ENCODE data around the gene GNG7. TPM values are rescaled to one million over a fixed set of nuclear protein-coding genes. Genes with fewer than 3 reads are reported as not detected.
"Not testable (repeated sequence)": the region's sequence is repeated elsewhere in the genome, so short reads cannot be mapped to it uniquely, and the experiment has no call there.

GNG7 gene
- total and polyA plus RNA-seq, 2 experiments from 2014 or later, result 0.11 to 0.13 TPM

DNA sequence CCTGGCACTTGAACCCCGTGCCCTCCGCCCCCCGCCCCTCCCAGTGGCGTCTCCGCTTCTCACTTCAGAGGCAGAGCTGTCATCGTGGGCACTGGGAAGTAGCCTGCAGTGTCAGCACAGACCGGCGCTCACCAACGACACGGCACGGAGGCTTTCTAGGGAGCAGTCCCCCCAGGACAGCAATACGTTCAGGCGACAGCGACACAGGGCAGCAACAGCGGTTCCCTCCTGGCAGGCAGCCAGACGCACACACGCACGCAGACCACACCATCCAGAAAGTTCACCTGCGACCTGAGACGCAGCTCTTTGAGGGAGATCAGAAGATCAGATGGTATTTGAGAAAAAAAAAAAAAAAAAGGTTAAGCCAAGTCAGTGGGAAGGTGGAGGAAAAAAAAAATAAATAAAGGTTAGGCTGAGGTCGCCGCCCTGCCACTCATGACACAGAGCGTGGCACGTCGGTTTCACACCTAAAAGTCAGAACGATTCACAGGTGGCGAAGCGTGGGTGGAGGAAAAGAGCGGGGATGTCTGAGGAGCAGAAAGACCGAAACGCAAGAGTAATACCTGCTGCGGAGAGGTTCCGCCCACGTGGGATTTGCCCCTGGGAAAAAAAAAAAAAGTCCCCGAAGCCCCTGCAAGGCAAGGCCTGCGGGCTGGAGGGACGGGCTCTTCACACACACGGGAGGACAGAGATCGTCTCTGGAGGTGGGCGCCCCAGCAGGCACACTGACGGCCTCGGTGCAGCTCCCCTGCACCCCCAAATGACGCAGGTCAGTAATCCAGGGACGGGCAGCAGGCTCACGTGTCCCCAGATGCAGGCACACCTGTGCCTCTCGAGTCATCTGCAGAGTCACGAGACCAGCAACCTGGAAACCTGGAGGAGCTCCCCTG, 94.5 kb downstream of the GNG7 start:
- H3K9ac ChIP-seq, result no peak overlapping the region
- no peaks in the 10 kb centered on the region for H3K9me2 ChIP-seq (ENCODE audit: insufficient read depth)
- H4K20me1 ChIP-seq (ENCODE audit: insufficient read depth), result no peaks in the 10 kb centered on the region
- H3F3A ChIP-seq (ENCODE audit: insufficient read depth), result peaks cover 2% of the 10 kb centered on the region
- H3K4me2 ChIP-seq (ENCODE audit: unreplicated experiment), result no peak overlapping the region
- no peak overlapping the region for H3K27ac ChIP-seq
- no peaks in the 10 kb centered on the region for H3K36me3 ChIP-seq (ENCODE audit: low read depth)
- H3K9me3 ChIP-seq (ENCODE audit: low read depth), result no peaks in the 10 kb centered on the region
- no peak for TF ChIP-seq EZH2phosphoT487 (IDR thresholded peaks at IDR 0.05; ENCODE audit: insufficient read depth, low read depth)
- no peak for TF ChIP-seq EZH2 (IDR thresholded peaks at IDR 0.05; ENCODE audit: insufficient read depth, poor library complexity, severe bottlenecking)
- 71 to 72% methylated on average over 47 of the region's 47 CpGs for WGBS, 2 experiments (ENCODE audit: low coverage in 1 of 2, low lambda C conversion rate in 2 of 2, missing lambda C conversion rate in 2 of 2)
- no peak for DNase-seq
- H3K4me3 ChIP-seq, result no peak overlapping the region
- H3K27me3 ChIP-seq (replicated peaks; ENCODE audit: insufficient read depth), result no peaks in the 10 kb centered on the region
- in situ Hi-C loops (cut with MboI), result no loop called here
- H3K79me2 ChIP-seq (ENCODE audit: insufficient read depth), result no peaks in the 10 kb centered on the region
- 0 out of 2 replicates have a peak, but pooled peaks cover under 1% of the 10 kb centered on the region for H3K4me1 ChIP-seq (ENCODE audit: insufficient read depth)
- H2AFZ ChIP-seq, result no peak overlapping the region

DNA sequence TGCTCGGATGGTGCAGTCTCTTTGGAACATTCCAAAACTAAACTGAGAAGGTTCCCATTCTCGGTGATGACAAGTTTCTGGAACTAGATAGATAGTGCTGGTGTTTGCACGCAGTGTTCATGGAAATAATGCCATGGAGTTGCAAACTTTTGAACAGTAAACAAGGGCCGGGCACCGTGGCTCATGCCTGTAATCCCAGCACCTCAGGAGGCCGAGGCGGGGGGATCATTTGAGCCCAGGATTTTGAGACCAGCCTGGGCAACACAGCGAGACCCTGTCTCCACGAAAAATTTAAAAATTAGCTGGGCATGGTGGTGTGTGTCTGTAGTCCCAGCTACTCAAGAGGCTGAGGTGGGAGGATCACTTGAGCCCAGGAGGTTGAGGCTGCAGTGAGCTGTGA, 95.7 kb downstream of the GNG7 start:
- H3K4me3 ChIP-seq; in situ Hi-C loops (cut with MboI): not testable (repeated sequence)

DNA sequence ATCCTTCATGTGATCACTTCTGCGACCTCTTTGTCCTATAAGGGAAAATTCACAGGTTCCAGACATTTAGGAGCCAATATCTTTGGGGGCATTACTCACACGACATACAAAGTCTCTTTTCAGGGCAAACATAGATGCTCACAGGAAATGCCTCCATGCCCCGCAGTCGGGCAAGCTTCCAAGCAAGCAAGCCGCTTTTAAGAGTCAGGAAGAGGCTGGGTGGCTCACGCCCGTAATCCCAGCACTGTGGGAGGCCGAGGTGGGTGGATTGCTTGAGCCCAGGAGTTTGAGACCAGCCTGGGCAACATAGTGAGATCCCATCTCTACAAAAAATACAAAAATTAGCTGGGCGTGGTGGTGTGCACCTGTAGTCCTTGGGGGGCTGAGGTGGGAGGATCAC, 96.6 kb downstream of the GNG7 start:
- H3K4me3 ChIP-seq; H3K9me3 ChIP-seq (ENCODE audit: low read depth); H3K4me2 ChIP-seq (ENCODE audit: unreplicated experiment); H3K27me3 ChIP-seq (replicated peaks; ENCODE audit: insufficient read depth); H2AFZ ChIP-seq; H3K27ac ChIP-seq; H3K9me2 ChIP-seq (ENCODE audit: insufficient read depth); H4K20me1 ChIP-seq (ENCODE audit: insufficient read depth); H3K79me2 ChIP-seq (ENCODE audit: insufficient read depth); H3K4me1 ChIP-seq (ENCODE audit: insufficient read depth); H3K9ac ChIP-seq; in situ Hi-C loops (cut with MboI); DNase-seq; H3F3A ChIP-seq (ENCODE audit: insufficient read depth); H3K36me3 ChIP-seq (ENCODE audit: low read depth): not testable (repeated sequence)
- 84 to 85% methylated on average over 9 of the region's 9 CpGs for WGBS, 2 experiments (ENCODE audit: low coverage in 1 of 2, low lambda C conversion rate in 2 of 2, missing lambda C conversion rate in 2 of 2)

More for the DNA sequence above, 95.7 kb downstream of the GNG7 start:
- DNase-seq, result peak; percentile 66
- not testable (repeated sequence) for H3K4me2 ChIP-seq (ENCODE audit: unreplicated experiment); H3K9me3 ChIP-seq (ENCODE audit: low read depth); H3K9ac ChIP-seq; H4K20me1 ChIP-seq (ENCODE audit: insufficient read depth); H3K4me1 ChIP-seq (ENCODE audit: insufficient read depth); H3F3A ChIP-seq (ENCODE audit: insufficient read depth); H3K79me2 ChIP-seq (ENCODE audit: insufficient read depth); H3K9me2 ChIP-seq (ENCODE audit: insufficient read depth); H3K27me3 ChIP-seq (replicated peaks; ENCODE audit: insufficient read depth); H3K36me3 ChIP-seq (ENCODE audit: low read depth); H3K27ac ChIP-seq; H2AFZ ChIP-seq
- WGBS, 2 experiments (ENCODE audit: low coverage in 1 of 2, low lambda C conversion rate in 2 of 2, missing lambda C conversion rate in 2 of 2), result 23 to 28% methylated on average over 9 of the region's 9 CpGs

DNA sequence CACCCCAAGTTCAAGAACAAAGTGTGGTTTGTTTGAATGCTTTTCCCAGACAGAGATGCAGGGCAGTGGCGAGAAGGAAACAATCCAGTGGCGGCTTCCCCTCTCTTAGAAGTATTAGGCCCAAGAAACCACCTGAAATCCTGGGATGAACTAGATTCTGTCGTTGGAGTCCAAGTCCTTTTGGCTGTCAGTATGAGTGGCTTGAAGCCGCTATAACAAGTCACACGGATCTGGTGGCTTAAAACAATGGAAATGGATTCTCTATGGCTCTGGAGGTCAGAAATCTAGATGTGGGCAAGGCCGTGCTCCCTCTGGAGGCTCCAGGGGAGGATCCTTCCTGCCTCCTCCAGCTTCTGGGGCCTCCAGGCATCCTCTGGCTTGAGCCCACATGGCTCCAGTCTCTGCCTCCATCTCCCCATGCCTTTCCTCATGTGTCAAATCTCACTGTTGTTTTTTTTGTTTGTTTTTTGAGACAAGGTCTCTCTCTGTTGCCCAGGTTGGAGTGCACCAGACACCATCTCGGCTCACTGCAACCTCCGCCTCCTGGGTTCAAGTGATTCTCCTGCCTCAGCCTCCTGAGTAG, 97.7 kb downstream of the GNG7 start:
- no peaks in the 10 kb centered on the region for H4K20me1 ChIP-seq (ENCODE audit: insufficient read depth)
- H2AFZ ChIP-seq, result no peak overlapping the region
- TF ChIP-seq EZH2 (IDR thresholded peaks at IDR 0.05; ENCODE audit: insufficient read depth, poor library complexity, severe bottlenecking) (no peak), EZH2phosphoT487 (IDR thresholded peaks at IDR 0.05; ENCODE audit: insufficient read depth, low read depth) (no peak)
- WGBS, 2 experiments (ENCODE audit: low coverage in 1 of 2, low lambda C conversion rate in 2 of 2, missing lambda C conversion rate in 2 of 2), result 96 to 100% methylated on average over 8 of the region's 8 CpGs
- H3K4me3 ChIP-seq, result no peak overlapping the region
- no peak overlapping the region for H3K4me2 ChIP-seq (ENCODE audit: unreplicated experiment)
- H3K36me3 ChIP-seq (ENCODE audit: low read depth), result no peaks in the 10 kb centered on the region
- in situ Hi-C loops (cut with MboI), result no loop called here
- H3K27ac ChIP-seq, result no peak overlapping the region
- H3K79me2 ChIP-seq (ENCODE audit: insufficient read depth), result no peaks in the 10 kb centered on the region
- H3K9me3 ChIP-seq (ENCODE audit: low read depth), result no peaks in the 10 kb centered on the region
- no peak overlapping the region for H3K9ac ChIP-seq
- no peaks in the 10 kb centered on the region for H3K9me2 ChIP-seq (ENCODE audit: insufficient read depth)
- 0 out of 2 replicates have a peak, but pooled peaks cover 3% of the 10 kb centered on the region for H3K4me1 ChIP-seq (ENCODE audit: insufficient read depth)
- H3K27me3 ChIP-seq (replicated peaks; ENCODE audit: insufficient read depth), result no peaks in the 10 kb centered on the region
- H3F3A ChIP-seq (ENCODE audit: insufficient read depth), result peaks cover 8% of the 10 kb centered on the region
- DNase-seq, result no peak
